Activated B cell treated with CpG ODN at 0.5 μM for 24 hours (primary cell): ENCODE data around the gene TNFSF9. TPM values are rescaled to one million over a fixed set of nuclear protein-coding genes. Genes with fewer than 3 reads are reported as not detected.
A peak's percentile ranks its signal among the peaks of the same experiment; 100 is the strongest.
"Not testable (repeated sequence)": the region's sequence is repeated elsewhere in the genome, so short reads cannot be mapped to it uniquely, and the experiment has no call there.

ENCODE experiments used
- ATAC-seq: fragments of 200-7000 bp; cut with Tn5 transposase; one replicate; pipeline ENCODE4 v1.10.0; 2021; ENCODE audit warnings: low read depth, mild to moderate bottlenecking, moderate library complexity
- CTCF ChIA-PET: fragments of 350-600 bp; sonication (Branson Sonifier 250); formaldehyde crosslinking; loops from one replicate; lab custom pipeline; 2021; ENCODE audit warnings: antibody characterized with exemption; lab: Charles Lee
- POLR2A ChIA-PET: fragments of 350-600 bp; sonication (Branson Sonifier 250); formaldehyde crosslinking; loops from one replicate; lab custom pipeline; 2021; ENCODE audit warnings: antibody characterized with exemption; lab: Charles Lee
- DNase-seq: peaks from one replicate; pipeline ENCODE4 v3.0.0; 2022
- H3K27ac Mint-ChIP-seq: one replicate; pipeline ENCODE4 v1.8.0; 2020; ENCODE audit warnings: mixed read lengths
- H3K27me3 Mint-ChIP-seq: one replicate; pipeline ENCODE4 v1.8.0; 2021; ENCODE audit warnings: mixed read lengths
- H3K36me3 Mint-ChIP-seq: one replicate; pipeline ENCODE4 v1.8.0; 2021; ENCODE audit warnings: low read depth, mixed read lengths
- H3K4me1 Mint-ChIP-seq: one replicate; pipeline ENCODE4 v1.8.0; 2021; ENCODE audit warnings: mixed read lengths
- H3K4me3 Mint-ChIP-seq: one replicate; pipeline ENCODE4 v1.8.0; 2020; ENCODE audit warnings: mild to moderate bottlenecking, mixed read lengths
- H3K9me3 Mint-ChIP-seq: one replicate; pipeline ENCODE4 v1.8.0; 2020; ENCODE audit warnings: mixed read lengths
- intact Hi-C: fragments of 100-400 bp; cut with micrococcal nuclease; formaldehyde crosslinking; loops from one replicate; pipeline ENCODE4 v1.15.1; 2024
- total RNA-seq: library from RNA; stranded (reverse); gene quantifications from 2 replicates; pipeline ENCODE4 v1.2.3, GENCODE V29; 2022
- TF ChIP-seq, protein P1 (sequence below): fragments of 200-600 bp; IDR thresholded peaks from one replicate; pipeline ENCODE4 v1.8.0; 2022; ENCODE audit warnings: antibody characterized with exemption, mild to moderate bottlenecking

Gene TNFSF9
- total RNA-seq, 1 donor from 2014 or later, result 7.1 TPM

DNA sequence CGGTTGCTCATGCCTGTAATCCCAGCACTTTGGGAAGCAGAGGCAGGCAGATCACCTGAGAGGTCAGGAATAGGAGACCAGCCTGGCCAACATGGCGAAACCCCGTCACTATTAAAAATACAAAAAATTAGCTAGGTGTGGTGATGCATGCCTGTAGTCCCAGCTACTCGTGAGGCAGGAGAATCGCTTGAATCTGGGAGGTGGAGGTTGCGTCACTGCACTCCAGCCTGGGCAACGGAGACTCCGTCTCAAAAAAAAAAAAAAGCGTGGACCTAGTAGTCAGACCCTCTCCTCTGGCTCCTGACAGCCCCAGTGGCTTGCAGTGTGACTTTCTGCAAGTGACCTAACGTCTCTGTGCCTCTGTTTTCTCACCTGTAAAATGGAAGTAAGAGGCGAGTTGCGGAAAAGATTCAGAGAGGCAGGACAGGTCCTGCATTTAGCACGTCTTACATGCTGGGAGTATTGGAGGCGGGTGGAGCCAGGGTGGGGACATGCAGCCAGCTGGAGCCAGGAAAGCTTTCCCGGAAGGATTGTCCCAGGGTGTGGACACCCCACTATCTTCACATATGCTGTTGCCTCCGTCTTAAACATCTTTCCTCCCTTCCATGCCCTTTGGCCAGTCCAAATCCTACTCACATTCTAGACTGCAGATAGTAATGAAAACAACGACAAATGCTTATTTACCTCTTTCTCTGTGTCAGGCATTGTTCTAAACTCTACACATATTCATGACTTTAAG is 31.6 kb upstream of the TNFSF9 start:
- Mint-ChIP-seq H3K27ac (no peak overlapping the region), H3K36me3 (peaks cover 5% of the 10 kb centered on the region)
- POLR2A ChIA-PET, result interaction anchor here (0.7 to 1.3 kb wide), 3 partner anchors 17 to 600 kb away, joined by 3 to 4 read pairs (median 3); partner anchors contain the start of gene DENND1C

DNA sequence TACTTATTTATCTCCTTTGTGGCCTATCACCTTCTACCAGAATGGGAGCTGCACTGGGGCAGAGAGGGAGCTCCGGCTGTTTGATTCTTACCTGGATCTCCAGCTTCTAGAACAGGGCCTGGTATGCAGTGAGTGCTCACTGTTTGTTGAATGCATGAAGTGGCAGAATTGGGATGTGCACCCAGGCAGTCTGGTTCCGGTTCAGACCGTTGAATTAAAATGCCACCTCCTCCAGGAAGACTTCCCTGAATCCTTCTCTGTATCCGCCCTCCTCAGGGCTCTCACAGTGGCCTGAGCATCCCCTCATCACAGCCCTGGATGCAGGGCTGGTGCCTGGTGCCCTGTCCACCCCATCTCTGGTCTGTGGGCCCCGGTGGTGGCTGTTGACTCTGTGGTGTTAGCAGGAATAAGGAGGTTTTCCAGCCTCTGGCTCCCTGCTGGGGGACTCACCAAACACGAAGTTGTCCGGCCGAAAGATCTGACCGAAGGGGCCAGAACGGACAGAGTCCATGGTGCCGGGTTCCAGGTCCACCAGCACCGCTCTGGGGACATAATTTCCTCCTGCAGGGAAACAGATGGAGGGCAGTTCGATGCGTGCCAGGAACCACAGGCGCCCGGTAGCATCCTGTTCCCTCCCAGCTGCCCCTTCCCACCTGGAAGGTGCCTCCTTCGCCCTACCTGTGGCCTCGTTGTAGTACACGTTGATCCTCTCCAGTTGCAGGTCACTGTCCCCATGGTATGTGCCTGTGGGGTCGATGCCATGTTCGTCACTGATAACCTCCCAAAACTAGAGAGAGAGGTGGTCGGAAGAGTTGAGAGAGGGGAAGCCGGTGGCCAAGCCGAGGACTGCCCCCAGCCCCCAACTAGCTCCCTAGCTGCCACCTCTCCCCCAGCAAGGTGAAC is 29.7 kb upstream of the TNFSF9 start:
- TF ChIP-seq, protein P1, sequence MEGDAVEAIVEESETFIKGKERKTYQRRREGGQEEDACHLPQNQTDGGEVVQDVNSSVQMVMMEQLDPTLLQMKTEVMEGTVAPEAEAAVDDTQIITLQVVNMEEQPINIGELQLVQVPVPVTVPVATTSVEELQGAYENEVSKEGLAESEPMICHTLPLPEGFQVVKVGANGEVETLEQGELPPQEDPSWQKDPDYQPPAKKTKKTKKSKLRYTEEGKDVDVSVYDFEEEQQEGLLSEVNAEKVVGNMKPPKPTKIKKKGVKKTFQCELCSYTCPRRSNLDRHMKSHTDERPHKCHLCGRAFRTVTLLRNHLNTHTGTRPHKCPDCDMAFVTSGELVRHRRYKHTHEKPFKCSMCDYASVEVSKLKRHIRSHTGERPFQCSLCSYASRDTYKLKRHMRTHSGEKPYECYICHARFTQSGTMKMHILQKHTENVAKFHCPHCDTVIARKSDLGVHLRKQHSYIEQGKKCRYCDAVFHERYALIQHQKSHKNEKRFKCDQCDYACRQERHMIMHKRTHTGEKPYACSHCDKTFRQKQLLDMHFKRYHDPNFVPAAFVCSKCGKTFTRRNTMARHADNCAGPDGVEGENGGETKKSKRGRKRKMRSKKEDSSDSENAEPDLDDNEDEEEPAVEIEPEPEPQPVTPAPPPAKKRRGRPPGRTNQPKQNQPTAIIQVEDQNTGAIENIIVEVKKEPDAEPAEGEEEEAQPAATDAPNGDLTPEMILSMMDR, result no peak
- no peaks in the 10 kb centered on the region for H3K36me3 Mint-ChIP-seq
- no peak for DNase-seq
- peak overlapping the region; percentile 87 for H3K4me3 Mint-ChIP-seq
- H3K4me1 Mint-ChIP-seq, result peaks cover 23% of the 10 kb centered on the region
- peaks cover 4% of the 10 kb centered on the region for H3K27me3 Mint-ChIP-seq
- no peaks in the 10 kb centered on the region for H3K9me3 Mint-ChIP-seq
- H3K27ac Mint-ChIP-seq, result no peak overlapping the region
- no peak for ATAC-seq
- POLR2A ChIA-PET, result interaction anchor here (0.7 kb wide), 1 partner anchor 696 kb away, joined by 3 read pairs; no protein-coding TSS in a partner anchor
- intact Hi-C loops, result loop anchor here (5.0 kb wide), 1 partner anchor 361 kb away; no protein-coding TSS in a partner anchor
- CTCF ChIA-PET, result interaction anchor here (1.3 kb wide), 1 partner anchor 16 kb away, joined by 5 read pairs; no protein-coding TSS in a partner anchor

More for the DNA sequence above, 31.6 kb upstream of the TNFSF9 start:
- DNase-seq (no peak), ATAC-seq (no peak)
- Mint-ChIP-seq H3K9me3 (no peaks in the 10 kb centered on the region), H3K4me3 (no peak overlapping the region), H3K4me1 (peaks cover 14% of the 10 kb centered on the region), H3K27me3 (peaks cover 4% of the 10 kb centered on the region)
- intact Hi-C loops, result no loop called here
- CTCF ChIA-PET, result no interaction called here
- TF ChIP-seq, protein P1, result no peak

GRCh38 chr19:6501740-6502648 is 28.8 kb upstream of the TNFSF9 start, which contains the start of gene TUBB4A:
Gene TUBB4A, minus strand, starts transcription at chr19:6502309. Its CDS starts 97 bp downstream, at chr19:6502212.
- no peaks in the 10 kb centered on the region for H3K9me3 Mint-ChIP-seq
- no peak within 1 kb of the TSS for H3K27ac Mint-ChIP-seq
- ATAC-seq (peak; percentile 78), DNase-seq (peak; percentile 65)
- TF ChIP-seq, protein P1, result no peak
- peaks cover 4% of the 10 kb centered on the region for H3K27me3 Mint-ChIP-seq
- peaks cover 23% of the 10 kb centered on the region for H3K4me1 Mint-ChIP-seq
- H3K4me3 Mint-ChIP-seq, result peak within 1 kb of the TSS; percentile 87
- intact Hi-C loops, result loop anchor here (1.0 to 5.0 kb wide), 3 partner anchors 42 to 360 kb away; no protein-coding TSS in a partner anchor
- H3K36me3 Mint-ChIP-seq, result no peaks in the 10 kb centered on the region
- ChIA-PET CTCF (interaction anchor here (1.3 kb wide), 1 partner anchor 15 kb away, joined by 5 read pairs; no protein-coding TSS in a partner anchor), POLR2A (interaction anchor here (1.0 kb wide), 1 partner anchor 20 kb away, joined by 4 read pairs; the partner anchor contains the start of gene DENND1C)

GRCh38 chr19:6503407-6504201 is 27.2 kb upstream of the TNFSF9 start:
- CTCF ChIA-PET, result interaction anchor here (0.5 to 2.2 kb wide), 3 partner anchors 67 to 377 kb away, joined by 3 to 6 read pairs (median 4); no protein-coding TSS in a partner anchor
- Mint-ChIP-seq H3K27ac (no peak overlapping the region), H3K4me3 (peak overlapping the region; percentile 51)

GRCh38 chr19:6508028-6508771 is 22.6 kb upstream of the TNFSF9 start:
- CTCF ChIA-PET, H3K4me3 Mint-ChIP-seq, H3K27me3 Mint-ChIP-seq, H3K36me3 Mint-ChIP-seq, intact Hi-C loops, POLR2A ChIA-PET, H3K27ac Mint-ChIP-seq, ATAC-seq, DNase-seq, H3K9me3 Mint-ChIP-seq: not testable (repeated sequence)
- peaks cover 11% of the 10 kb centered on the region for H3K4me1 Mint-ChIP-seq

More at GRCh38 chr19:6503407-6504201, 27.2 kb upstream of the TNFSF9 start:
- TF ChIP-seq, protein P1, result no peak
- no peak for ATAC-seq
- DNase-seq, result no peak
- Mint-ChIP-seq H3K4me1 (peaks cover 23% of the 10 kb centered on the region), H3K36me3 (no peaks in the 10 kb centered on the region), H3K9me3 (no peaks in the 10 kb centered on the region), H3K27me3 (peaks cover 4% of the 10 kb centered on the region)
- POLR2A ChIA-PET, result interaction anchor here (0.6 to 1.1 kb wide), 4 partner anchors 22 to 299 kb away, joined by 3 to 5 read pairs (median 4); partner anchors contain the start of gene DENND1C
- intact Hi-C loops, result loop anchor here (1.0 to 5.0 kb wide), 4 partner anchors 21 to 359 kb away; partner anchors contain the start of gene GTF2F1
